Panc1 (cell line): ENCODE measurements around the gene DES.

ENCODE experiments used
- POLR2AphosphoS5 ChIP-seq: IDR thresholded peaks from 2 replicates; pipeline ENCODE4 v1.6.1; 2012; ENCODE audit warnings: mild to moderate bottlenecking, low read depth, low read length, moderate library complexity
- SIN3A ChIP-seq: IDR thresholded peaks from 2 replicates; pipeline ENCODE4 v1.6.1; 2012; ENCODE audit warnings: low read depth, mild to moderate bottlenecking, low read length, moderate library complexity, borderline replicate concordance; ENCODE audit not compliant: insufficient read depth
- TCF7L2 ChIP-seq: IDR thresholded peaks from 2 replicates; pipeline ENCODE4 v1.6.1; 2011; ENCODE audit warnings: mild to moderate bottlenecking, low read depth, low read length, inconsistent platforms
- TF ChIP-seq, protein P1 (sequence below): fragments of 450-650 bp; IDR thresholded peaks from 2 replicates; pipeline ENCODE4 v1.5.1; 2017; ENCODE audit warnings: mild to moderate bottlenecking
- TF ChIP-seq, protein P2 (sequence below), 2 experiments: IDR thresholded peaks; 2 replicates each; pipeline ENCODE4 v1.6.1; 2011 to 2012; ENCODE audit warnings: low read depth in 2 of 2, control low read depth in 1 of 2, low read length in 1 of 2, mild to moderate bottlenecking in 1 of 2, moderate library complexity in 1 of 2; ENCODE audit not compliant: insufficient read depth in 1 of 2

- TF ChIP-seq, protein P1, sequence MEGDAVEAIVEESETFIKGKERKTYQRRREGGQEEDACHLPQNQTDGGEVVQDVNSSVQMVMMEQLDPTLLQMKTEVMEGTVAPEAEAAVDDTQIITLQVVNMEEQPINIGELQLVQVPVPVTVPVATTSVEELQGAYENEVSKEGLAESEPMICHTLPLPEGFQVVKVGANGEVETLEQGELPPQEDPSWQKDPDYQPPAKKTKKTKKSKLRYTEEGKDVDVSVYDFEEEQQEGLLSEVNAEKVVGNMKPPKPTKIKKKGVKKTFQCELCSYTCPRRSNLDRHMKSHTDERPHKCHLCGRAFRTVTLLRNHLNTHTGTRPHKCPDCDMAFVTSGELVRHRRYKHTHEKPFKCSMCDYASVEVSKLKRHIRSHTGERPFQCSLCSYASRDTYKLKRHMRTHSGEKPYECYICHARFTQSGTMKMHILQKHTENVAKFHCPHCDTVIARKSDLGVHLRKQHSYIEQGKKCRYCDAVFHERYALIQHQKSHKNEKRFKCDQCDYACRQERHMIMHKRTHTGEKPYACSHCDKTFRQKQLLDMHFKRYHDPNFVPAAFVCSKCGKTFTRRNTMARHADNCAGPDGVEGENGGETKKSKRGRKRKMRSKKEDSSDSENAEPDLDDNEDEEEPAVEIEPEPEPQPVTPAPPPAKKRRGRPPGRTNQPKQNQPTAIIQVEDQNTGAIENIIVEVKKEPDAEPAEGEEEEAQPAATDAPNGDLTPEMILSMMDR = no peak
- TF ChIP-seq POLR2AphosphoS5 = no peak
- TF ChIP-seq, protein P2, sequence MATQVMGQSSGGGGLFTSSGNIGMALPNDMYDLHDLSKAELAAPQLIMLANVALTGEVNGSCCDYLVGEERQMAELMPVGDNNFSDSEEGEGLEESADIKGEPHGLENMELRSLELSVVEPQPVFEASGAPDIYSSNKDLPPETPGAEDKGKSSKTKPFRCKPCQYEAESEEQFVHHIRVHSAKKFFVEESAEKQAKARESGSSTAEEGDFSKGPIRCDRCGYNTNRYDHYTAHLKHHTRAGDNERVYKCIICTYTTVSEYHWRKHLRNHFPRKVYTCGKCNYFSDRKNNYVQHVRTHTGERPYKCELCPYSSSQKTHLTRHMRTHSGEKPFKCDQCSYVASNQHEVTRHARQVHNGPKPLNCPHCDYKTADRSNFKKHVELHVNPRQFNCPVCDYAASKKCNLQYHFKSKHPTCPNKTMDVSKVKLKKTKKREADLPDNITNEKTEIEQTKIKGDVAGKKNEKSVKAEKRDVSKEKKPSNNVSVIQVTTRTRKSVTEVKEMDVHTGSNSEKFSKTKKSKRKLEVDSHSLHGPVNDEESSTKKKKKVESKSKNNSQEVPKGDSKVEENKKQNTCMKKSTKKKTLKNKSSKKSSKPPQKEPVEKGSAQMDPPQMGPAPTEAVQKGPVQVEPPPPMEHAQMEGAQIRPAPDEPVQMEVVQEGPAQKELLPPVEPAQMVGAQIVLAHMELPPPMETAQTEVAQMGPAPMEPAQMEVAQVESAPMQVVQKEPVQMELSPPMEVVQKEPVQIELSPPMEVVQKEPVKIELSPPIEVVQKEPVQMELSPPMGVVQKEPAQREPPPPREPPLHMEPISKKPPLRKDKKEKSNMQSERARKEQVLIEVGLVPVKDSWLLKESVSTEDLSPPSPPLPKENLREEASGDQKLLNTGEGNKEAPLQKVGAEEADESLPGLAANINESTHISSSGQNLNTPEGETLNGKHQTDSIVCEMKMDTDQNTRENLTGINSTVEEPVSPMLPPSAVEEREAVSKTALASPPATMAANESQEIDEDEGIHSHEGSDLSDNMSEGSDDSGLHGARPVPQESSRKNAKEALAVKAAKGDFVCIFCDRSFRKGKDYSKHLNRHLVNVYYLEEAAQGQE (IDR thresholded peaks at IDR 0.05; ENCODE audit: insufficient read depth in 1 of 2, low read depth in 2 of 2, low read length in 1 of 2) = no peak
- no peak for TF ChIP-seq SIN3A
- TF ChIP-seq TCF7L2 = no peak
These were observed 7.9 kb downstream of the DES start for GRCh38 chr2:219426068-219426443.
